H9 (cell line): Measurements from ENCODE around the gene CACNG6. TPM values are rescaled to one million over a fixed set of nuclear protein-coding genes. Genes with fewer than 3 reads are reported as not detected.

Experiments used
- DNase-seq: peaks from one replicate; pipeline ENCODE4 v3.0.0-alpha.2; 2017
- H2AFZ ChIP-seq: one replicate; pipeline ENCODE4 v1.6.1; 2013; ENCODE audit warnings: mild to moderate bottlenecking, low read length, control low read depth, moderate library complexity
- H2AK5ac ChIP-seq: 2 replicates; pipeline ENCODE4 v1.6.1; 2013; ENCODE audit warnings: low read length, control low read depth, mixed read lengths; ENCODE audit not compliant: insufficient read length
- H2BK120ac ChIP-seq: one replicate; pipeline ENCODE4 v1.6.1; 2013; ENCODE audit warnings: low read depth, mild to moderate bottlenecking, low read length, control low read depth, inconsistent platforms; ENCODE audit not compliant: poor library complexity, severe bottlenecking
- H2BK12ac ChIP-seq: 2 replicates; pipeline ENCODE4 v1.6.1; 2013; ENCODE audit warnings: low read length, control low read depth, mixed read lengths, low read depth; ENCODE audit not compliant: insufficient read length
- H2BK15ac ChIP-seq: 2 replicates; pipeline ENCODE4 v1.6.1; 2013; ENCODE audit warnings: low read depth, low read length, control low read depth
- H2BK20ac ChIP-seq: one replicate; pipeline ENCODE4 v1.6.1; 2013; ENCODE audit warnings: low read depth, mild to moderate bottlenecking, low read length, control low read depth, inconsistent platforms; ENCODE audit not compliant: poor library complexity, severe bottlenecking
- H2BK5ac ChIP-seq: 2 replicates; pipeline ENCODE4 v1.6.1; 2013; ENCODE audit warnings: low read length, control low read depth, mixed read lengths; ENCODE audit not compliant: insufficient read length
- H3K14ac ChIP-seq: 2 replicates; pipeline ENCODE4 v1.6.1; 2013; ENCODE audit warnings: low read length, control low read depth; ENCODE audit not compliant: insufficient read depth
- H3K18ac ChIP-seq: 2 replicates; pipeline ENCODE4 v1.6.1; 2013; ENCODE audit warnings: low read depth, mild to moderate bottlenecking, mixed read lengths, low read length, control low read depth; ENCODE audit not compliant: insufficient read length
- H3K23ac ChIP-seq: 2 replicates; pipeline ENCODE4 v1.6.1; 2013; ENCODE audit warnings: low read length, control low read depth, mixed read lengths, low read depth; ENCODE audit not compliant: insufficient read length
- H3K23me2 ChIP-seq: 2 replicates; pipeline ENCODE4 v1.6.1; 2013; ENCODE audit warnings: low read depth, mild to moderate bottlenecking, mixed read lengths, low read length, control low read depth; ENCODE audit not compliant: insufficient read length, poor library complexity, severe bottlenecking
- H3K27ac ChIP-seq: 2 replicates; pipeline ENCODE4 v1.5.1; 2013; ENCODE audit warnings: low read length, control low read depth, mixed read lengths, low read depth; ENCODE audit not compliant: insufficient read length
- H3K27me3 ChIP-seq: 2 replicates; pipeline ENCODE4 v1.6.1; 2013; ENCODE audit warnings: low read length, control low read depth, inconsistent platforms; ENCODE audit not compliant: insufficient read depth
- H3K4ac ChIP-seq: 2 replicates; pipeline ENCODE4 v1.6.1; 2013; ENCODE audit warnings: low read depth, mild to moderate bottlenecking, control low read depth, inconsistent platforms, low read length, moderate library complexity
- H3K4me1 ChIP-seq: 2 replicates; pipeline ENCODE4 v1.6.1; 2013; ENCODE audit warnings: low read length, control low read depth, inconsistent platforms; ENCODE audit not compliant: insufficient read depth
- H3K4me2 ChIP-seq: 2 replicates; pipeline ENCODE4 v1.6.1; 2013; ENCODE audit warnings: low read length, control low read depth, mixed read lengths; ENCODE audit not compliant: insufficient read length, insufficient read depth
- H3K56ac ChIP-seq: 2 replicates; pipeline ENCODE4 v1.6.1; 2013; ENCODE audit warnings: low read depth, mild to moderate bottlenecking, mixed read lengths, low read length, control low read depth; ENCODE audit not compliant: insufficient read length
- H3K79me1 ChIP-seq: 2 replicates; pipeline ENCODE4 v1.6.1; 2013; ENCODE audit warnings: low read depth, mild to moderate bottlenecking, moderate library complexity, low read length, control low read depth, inconsistent platforms; ENCODE audit not compliant: insufficient read depth, poor library complexity, severe bottlenecking
- H3K79me2 ChIP-seq: 2 replicates; pipeline ENCODE4 v1.6.1; 2013; ENCODE audit warnings: low read length, control low read depth, inconsistent platforms; ENCODE audit not compliant: insufficient read depth
- H3K9ac ChIP-seq: 2 replicates; pipeline ENCODE4 v1.6.1; 2013; ENCODE audit warnings: low read length, control low read depth, mixed read lengths; ENCODE audit not compliant: insufficient read length; ENCODE audit errors: extremely low read depth
- H3K9me3 ChIP-seq: one replicate; pipeline ENCODE4 v1.6.1; 2013; ENCODE audit warnings: low read depth, low read length, inconsistent platforms; ENCODE audit not compliant: control insufficient read depth
- H3T11ph ChIP-seq: one replicate; pipeline ENCODE4 v1.6.1; 2013; ENCODE audit warnings: mild to moderate bottlenecking, low read length, control low read depth, inconsistent platforms
- H4K20me1 ChIP-seq: one replicate; pipeline ENCODE4 v1.6.1; 2013; ENCODE audit not compliant: control insufficient read depth, insufficient read length, insufficient read depth
- H4K5ac ChIP-seq: 2 replicates; pipeline ENCODE4 v1.6.1; 2013; ENCODE audit warnings: low read depth, mild to moderate bottlenecking, mixed read lengths, low read length, control low read depth; ENCODE audit not compliant: insufficient read length
- H4K8ac ChIP-seq: replicated peaks from 2 replicates; pipeline ENCODE4 v1.6.1; 2013; ENCODE audit warnings: low read length, control low read depth, mixed read lengths, low read depth; ENCODE audit not compliant: insufficient read length
- H4K91ac ChIP-seq: 2 replicates; pipeline ENCODE4 v1.6.1; 2013; ENCODE audit warnings: low read depth, mild to moderate bottlenecking, moderate library complexity, mixed read lengths, low read length, control low read depth; ENCODE audit not compliant: insufficient read length
- H3K27ac Mint-ChIP-seq, 3 experiments: 2 replicates in 2 of 3; 3 replicates in 1 of 3; pipeline ENCODE4 v1.8.0; 2020 to 2021; ENCODE audit warnings: mixed read lengths in 3 of 3, mild to moderate bottlenecking in 1 of 3, moderate library complexity in 1 of 3
- H3K27me3 Mint-ChIP-seq: 2 replicates; pipeline ENCODE4 v1.8.0; 2021; ENCODE audit warnings: low read depth, mild to moderate bottlenecking, moderate library complexity, mixed read lengths
- H3K36me3 Mint-ChIP-seq, 3 experiments: 2 replicates in 2 of 3; 3 replicates in 1 of 3; pipeline ENCODE4 v1.8.0; 2020 to 2021; ENCODE audit warnings: low read depth in 3 of 3, mixed read lengths in 3 of 3; ENCODE audit not compliant: insufficient read depth in 1 of 3
- H3K4me1 Mint-ChIP-seq, 2 experiments: 2 replicates each; pipeline ENCODE4 v1.8.0; 2020; ENCODE audit warnings: mixed read lengths in 2 of 2
- H3K4me3 Mint-ChIP-seq, 2 experiments: 2 replicates in 1 of 2; 3 replicates in 1 of 2; pipeline ENCODE4 v1.8.0; 2020 to 2021; ENCODE audit warnings: mild to moderate bottlenecking in 2 of 2, mixed read lengths in 2 of 2, moderate library complexity in 1 of 2
- H3K9me3 Mint-ChIP-seq, 2 experiments: 2 replicates in 1 of 2; 3 replicates in 1 of 2; pipeline ENCODE4 v1.8.0; 2020; ENCODE audit warnings: mild to moderate bottlenecking in 2 of 2, mixed read lengths in 2 of 2, moderate library complexity in 1 of 2
- CTCF ChIP-seq: fragments of 200-600 bp; sonication (generic); conservative IDR thresholded peaks from 3 replicates; pipeline ENCODE4 v1.8.0; 2021; ENCODE audit warnings: antibody characterized with exemption, mild to moderate bottlenecking
- WGBS: extraction: QIAGEN DNeasy Blood & Tissue Kit; methylation state at CpG from one replicate; pipeline ENCODE4 v1.1.7; 2013; ENCODE audit warnings: missing lambda C conversion rate, low lambda C conversion rate, mixed read lengths; ENCODE audit not compliant: insufficient read length; ENCODE audit errors: extremely low coverage; 5-methylcytosine and 5-hydroxymethylcytosine counted together
- total RNA-seq: library from RNA; stranded (reverse); gene quantifications from 2 replicates; pipeline ENCODE4 v1.2.1, GENCODE V29; 2021

CACNG6 gene
- total RNA-seq, 1 experiment from 2014 or later = 1.6 TPM

- no peak overlapping the region for H2BK12ac ChIP-seq
- no peak overlapping the region for H2AFZ ChIP-seq
- H3K56ac ChIP-seq = no peak overlapping the region
- no peak overlapping the region for H4K8ac ChIP-seq
- no peak for DNase-seq
- no peaks in the 10 kb centered on the region for H3K79me2 ChIP-seq
- H3K18ac ChIP-seq = no peak overlapping the region
- H3K4me2 ChIP-seq = no peak overlapping the region
- Mint-ChIP-seq H3K9me3 (peaks cover 0 to 3% of the 10 kb centered on the region in 2 experiments; a peak in 1 of 5 replicates), H3K4me3 (no peak overlapping the region), H3K4me1 (peaks cover 8 to 12% of the 10 kb centered on the region in 2 experiments), H3K27ac (no peak overlapping the region), H3K27me3 (peaks cover 11% of the 10 kb centered on the region; the same call in 1 of the 2 replicates), H3K36me3 (no peaks in the 10 kb centered on the region)
- H3K14ac ChIP-seq = no peak overlapping the region
- H2BK120ac ChIP-seq = no peak overlapping the region
- no peaks in the 10 kb centered on the region for H3K9me3 ChIP-seq
- H3K27ac ChIP-seq = no peak overlapping the region
- no peak overlapping the region for H2AK5ac ChIP-seq
- TF ChIP-seq CTCF = no peak
- H4K5ac ChIP-seq = no peak overlapping the region
- no peak overlapping the region for H3K23ac ChIP-seq
- H3K9ac ChIP-seq = no peak overlapping the region
- H2BK20ac ChIP-seq = no peak overlapping the region
- no peaks in the 10 kb centered on the region for H3K27me3 ChIP-seq
- no peak overlapping the region for H2BK15ac ChIP-seq
- H3T11ph ChIP-seq = no peak overlapping the region
- H4K20me1 ChIP-seq = no peaks in the 10 kb centered on the region
- H4K91ac ChIP-seq = no peak overlapping the region
- WGBS = 100% methylated on average over 1 of the region's 2 CpGs
- H3K79me1 ChIP-seq = no peaks in the 10 kb centered on the region
- H2BK5ac ChIP-seq = no peak overlapping the region
- H3K4ac ChIP-seq = no peak overlapping the region
- peaks cover 4% of the 10 kb centered on the region; the same call in 1 of the 2 replicates for H3K4me1 ChIP-seq
- no peaks in the 10 kb centered on the region for H3K23me2 ChIP-seq
Observed at GRCh38 chr19:54045771-54046170, 54.3 kb downstream of the CACNG6 start.
